HEK293T (cell line): Measurements from ENCODE around the gene HNRNPU.

Experiments
- BHLHE40 ChIP-seq: fragments of 450-650 bp; IDR thresholded peaks from 2 replicates; pipeline ENCODE4 v1.6.1; 2016; ENCODE audit warnings: mild to moderate bottlenecking, moderate library complexity, borderline replicate concordance
- ELF4 ChIP-seq: fragments of 450-650 bp; IDR thresholded peaks from 2 replicates; pipeline ENCODE4 v1.6.1; 2017; ENCODE audit warnings: antibody characterized with exemption
- FOXA1 ChIP-seq: fragments of 450-650 bp; IDR thresholded peaks from 2 replicates; pipeline ENCODE4 v1.6.1; 2016; ENCODE audit warnings: mild to moderate bottlenecking
- FOXM1 ChIP-seq: fragments of 450-650 bp; IDR thresholded peaks from 2 replicates; pipeline ENCODE4 v1.6.1; 2017; ENCODE audit warnings: mild to moderate bottlenecking, borderline replicate concordance
- NFRKB ChIP-seq: fragments of 450-650 bp; IDR thresholded peaks from 2 replicates; pipeline ENCODE4 v1.6.1; 2016; ENCODE audit warnings: mild to moderate bottlenecking, moderate library complexity
- SUZ12 ChIP-seq: fragments of 450-650 bp; IDR thresholded peaks from 2 replicates; pipeline ENCODE4 v1.6.1; 2016; ENCODE audit warnings: mild to moderate bottlenecking

DNA sequence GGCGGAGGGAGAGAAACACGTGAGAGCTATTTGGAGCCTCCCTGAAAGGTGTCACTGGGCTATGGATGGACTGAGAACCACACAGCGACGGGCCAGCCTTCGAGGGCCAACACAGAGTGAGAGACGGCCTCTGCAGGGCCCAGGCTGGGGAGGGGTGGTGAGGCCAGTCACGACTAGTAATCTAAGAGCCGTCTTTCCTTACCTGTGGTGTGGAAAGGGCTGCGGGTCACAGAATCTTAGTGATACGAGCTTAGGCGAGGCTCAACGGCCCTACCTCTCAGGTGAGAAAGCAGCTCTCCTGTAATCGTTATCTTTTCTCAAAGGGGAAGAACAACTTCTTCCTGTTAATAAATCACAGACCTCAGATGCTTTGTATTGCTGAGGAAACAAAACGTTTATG is 62.3 kb downstream of the HNRNPU start:
- no peak for TF ChIP-seq FOXM1
- no peak for TF ChIP-seq BHLHE40
- TF ChIP-seq FOXA1: no peak
- TF ChIP-seq NFRKB: no peak
- no peak for TF ChIP-seq SUZ12
- TF ChIP-seq ELF4: no peak
